Natural killer cell treated with Interleukin-12 subunit alpha and Interleukin-12 subunit beta and Interleukin-15 and Interleukin-18, amount 100 ng/mL, for 72 hours (primary cell): ENCODE data around the gene KLHL2. TPM values are rescaled to one million over a fixed set of nuclear protein-coding genes. Genes with fewer than 3 reads are reported as not detected.
A peak's percentile ranks its signal among the peaks of the same experiment; 100 is the strongest.
"Not testable (repeated sequence)": the region's sequence is repeated elsewhere in the genome, so short reads cannot be mapped to it uniquely, and the experiment has no call there.

Experiments used
- ATAC-seq, 2 donors: fragments of 150-1000 bp; cut with Tn5 transposase in 1 of 2; sonication (Bioruptor Pico), chemical (Tn5 transposase) in 1 of 2; 2 replicates each; pipeline ENCODE4 v1.10.0; 2021
- DNase-seq: peaks from one replicate; pipeline ENCODE4 v3.0.0; 2022; ENCODE audit warnings: low spot score
- H3K27ac Mint-ChIP-seq, 2 donors: 1 replicate in 1 of 2; 2 replicates in 1 of 2; pipeline ENCODE4 v1.8.0; 2022; ENCODE audit warnings: mixed read lengths in 2 of 2, mild to moderate bottlenecking in 1 of 2, moderate library complexity in 1 of 2
- H3K27me3 Mint-ChIP-seq, 2 donors: 1 replicate in 1 of 2; 2 replicates in 1 of 2; pipeline ENCODE4 v1.8.0; 2022; ENCODE audit warnings: mixed read lengths in 2 of 2
- H3K36me3 Mint-ChIP-seq: one replicate; pipeline ENCODE4 v1.8.0; 2022; ENCODE audit warnings: mixed read lengths
- H3K4me1 Mint-ChIP-seq, 2 donors: 1 replicate in 1 of 2; 2 replicates in 1 of 2; pipeline ENCODE4 v1.8.0; 2022; ENCODE audit warnings: low read depth in 2 of 2, mixed read lengths in 2 of 2, mild to moderate bottlenecking in 1 of 2
- H3K4me3 Mint-ChIP-seq: one replicate; pipeline ENCODE4 v1.8.0; 2022; ENCODE audit warnings: mixed read lengths
- H3K9me3 Mint-ChIP-seq: 2 replicates; pipeline ENCODE4 v1.8.0; 2022; ENCODE audit warnings: mixed read lengths
- total RNA-seq, 2 donors: library from RNA; stranded (reverse); gene quantifications; one replicate each; pipeline ENCODE4 v1.2.3, GENCODE V29; 2022

Gene KLHL2
- total RNA-seq, 2 donors from 2014 or later: 53.7 to 80.1 TPM

GRCh38 chr4:165209796-165210195 lies 2.4 kb downstream of the KLHL2 start:
- H3K27me3 Mint-ChIP-seq: no peaks in the 10 kb centered on the region
- peak overlapping the region; percentile 5 for H3K4me3 Mint-ChIP-seq
- H3K36me3 Mint-ChIP-seq: peaks cover 8% of the 10 kb centered on the region
- peaks cover 3% of the 10 kb centered on the region for H3K9me3 Mint-ChIP-seq
- peaks cover 55 to 61% of the 10 kb centered on the region in 2 donors for H3K4me1 Mint-ChIP-seq
- DNase-seq (no peak), ATAC-seq (no peak)
- no peak overlapping the region for H3K27ac Mint-ChIP-seq

DNA sequence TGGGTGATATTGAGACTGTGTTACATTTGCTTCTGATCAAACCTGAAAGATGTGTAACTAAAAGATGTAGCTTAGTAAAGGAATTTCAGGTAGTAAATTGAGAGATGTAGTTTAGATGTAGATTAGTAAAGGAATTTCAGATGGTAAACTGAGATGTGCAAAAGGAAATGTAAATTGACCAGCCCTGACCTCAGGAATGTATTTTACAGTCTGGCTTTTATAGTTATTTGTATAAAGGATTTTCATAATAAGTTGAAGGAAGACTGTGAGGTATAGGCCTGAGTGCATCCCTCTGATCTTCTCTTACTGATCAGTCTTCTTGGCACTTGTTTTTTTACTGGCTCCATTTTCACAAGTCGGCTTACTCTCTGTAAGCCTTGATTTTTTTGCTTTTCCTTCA lies 3.2 kb downstream of the KLHL2 start:
- DNase-seq (no peak), ATAC-seq (no peak)
- H3K9me3 Mint-ChIP-seq: peaks cover 3% of the 10 kb centered on the region
- peak overlapping the region in 1 of 2 donors; percentile 38 for H3K27ac Mint-ChIP-seq
- H3K4me1 Mint-ChIP-seq: peaks cover 53 to 60% of the 10 kb centered on the region in 2 donors
- H3K4me3 Mint-ChIP-seq: peak overlapping the region; percentile 5
- H3K27me3 Mint-ChIP-seq: no peaks in the 10 kb centered on the region
- H3K36me3 Mint-ChIP-seq: peaks cover 8% of the 10 kb centered on the region

DNA sequence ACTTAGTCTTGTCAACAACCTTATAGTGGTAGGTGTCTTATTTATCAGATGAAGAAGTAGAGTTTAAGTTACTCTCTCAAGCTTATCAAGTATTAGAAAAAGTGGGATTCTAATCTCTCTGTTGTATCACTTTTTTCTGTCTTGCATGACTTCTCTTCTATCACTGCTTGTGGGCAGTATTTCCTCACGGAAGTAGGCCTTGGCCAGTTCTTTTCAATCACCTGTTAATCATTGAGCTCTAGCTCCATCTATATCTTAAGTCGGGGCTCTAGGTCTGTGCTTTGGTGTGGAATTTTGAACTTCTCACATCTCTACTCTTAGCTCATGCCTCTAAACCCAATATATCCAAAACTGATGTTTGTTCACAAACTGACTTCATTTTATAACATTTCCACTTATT lies 5.3 kb downstream of the KLHL2 start:
- not testable (repeated sequence) for DNase-seq, H3K4me3 Mint-ChIP-seq, H3K36me3 Mint-ChIP-seq, H3K27me3 Mint-ChIP-seq, ATAC-seq, H3K9me3 Mint-ChIP-seq
- Mint-ChIP-seq H3K27ac (peak overlapping the region; percentile 10 to 40), H3K4me1 (peaks cover 61 to 63% of the 10 kb centered on the region in 2 donors)

DNA sequence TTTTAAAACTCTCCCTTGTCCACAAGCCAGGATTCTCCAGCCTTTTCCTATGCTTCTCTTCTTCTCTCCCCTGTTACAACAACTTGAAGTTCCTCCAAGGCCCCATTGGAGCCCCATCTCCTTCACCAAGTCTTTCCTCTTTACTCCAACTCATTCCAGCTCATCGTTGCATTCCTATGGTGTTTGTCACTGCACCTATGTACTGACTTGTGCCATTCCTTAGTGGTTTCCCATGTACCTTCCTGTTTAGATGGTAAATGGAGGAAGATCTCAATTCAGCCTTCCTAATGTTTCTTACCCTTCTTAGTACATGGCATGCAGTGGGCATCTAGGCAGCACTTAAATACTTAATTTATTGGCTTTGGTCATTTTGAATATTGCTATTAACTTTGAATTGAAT lies 6.0 kb downstream of the KLHL2 start:
- peak overlapping the region; percentile 10 to 40 for H3K27ac Mint-ChIP-seq
- not testable (repeated sequence) for H3K9me3 Mint-ChIP-seq, ATAC-seq, H3K27me3 Mint-ChIP-seq, DNase-seq
- peak overlapping the region; percentile 10 for H3K4me3 Mint-ChIP-seq
- H3K4me1 Mint-ChIP-seq: peaks cover 66 to 71% of the 10 kb centered on the region in 2 donors
- H3K36me3 Mint-ChIP-seq: peaks cover 15% of the 10 kb centered on the region

GRCh38 chr4:165213991-165214709 lies 6.8 kb downstream of the KLHL2 start:
- H3K4me3 Mint-ChIP-seq: peak overlapping the region; percentile 9
- DNase-seq, ATAC-seq, H3K9me3 Mint-ChIP-seq, H3K27me3 Mint-ChIP-seq: not testable (repeated sequence)
- H3K4me1 Mint-ChIP-seq: peaks cover 63 to 68% of the 10 kb centered on the region in 2 donors
- H3K36me3 Mint-ChIP-seq: peaks cover 18% of the 10 kb centered on the region
- H3K27ac Mint-ChIP-seq: peak overlapping the region; percentile 79 to 89

- not testable (repeated sequence) for H3K27me3 Mint-ChIP-seq, H3K9me3 Mint-ChIP-seq
- H3K4me3 Mint-ChIP-seq: peak overlapping the region; percentile 61
These were observed 7.8 kb downstream of the KLHL2 start for GRCh38 chr4:165215034-165215751.

GRCh38 chr4:165215761-165216487 lies 8.6 kb downstream of the KLHL2 start:
- Mint-ChIP-seq H3K4me1 (peaks cover 54 to 55% of the 10 kb centered on the region in 2 donors), H3K27ac (peak overlapping the region; percentile 79 to 89), H3K36me3 (peaks cover 20% of the 10 kb centered on the region), H3K4me3 (peak overlapping the region; percentile 61)
- not testable (repeated sequence) for ATAC-seq, DNase-seq, H3K27me3 Mint-ChIP-seq, H3K9me3 Mint-ChIP-seq

More at GRCh38 chr4:165215034-165215751, 7.8 kb downstream of the KLHL2 start:
- DNase-seq (peak; percentile 62), ATAC-seq (peak; percentile 89 to 90)
- peaks cover 18% of the 10 kb centered on the region for H3K36me3 Mint-ChIP-seq
- peak overlapping the region; percentile 79 to 89 for H3K27ac Mint-ChIP-seq
- peaks cover 59 to 62% of the 10 kb centered on the region in 2 donors for H3K4me1 Mint-ChIP-seq

- peak overlapping the region; percentile 24 to 89 for H3K27ac Mint-ChIP-seq
- H3K27me3 Mint-ChIP-seq: no peaks in the 10 kb centered on the region
- peaks cover 24% of the 10 kb centered on the region for H3K36me3 Mint-ChIP-seq
These were observed 10.0 kb downstream of the KLHL2 start for GRCh38 chr4:165217325-165217724.

DNA sequence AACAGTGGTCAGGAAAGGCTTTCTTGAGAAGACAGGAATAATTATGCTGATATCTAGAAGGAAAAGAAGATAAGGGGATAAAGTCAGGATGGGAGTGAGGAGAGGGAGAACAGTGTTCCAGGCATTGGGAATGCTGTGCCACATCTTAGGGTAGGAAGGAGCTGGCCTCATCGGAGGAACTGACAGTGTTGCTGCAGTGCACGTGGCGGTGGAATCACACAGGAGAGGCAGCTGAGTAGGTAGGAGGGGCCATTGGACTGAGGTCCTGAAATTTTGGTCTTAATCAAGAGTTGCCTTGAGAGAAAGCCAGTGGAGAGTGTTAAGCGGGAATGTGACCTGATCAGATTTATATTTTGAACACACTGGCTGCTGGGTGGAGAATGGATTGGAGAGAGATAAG lies 13.9 kb downstream of the KLHL2 start:
- peak overlapping the region; percentile 47 for H3K4me3 Mint-ChIP-seq
- H3K27ac Mint-ChIP-seq: peak overlapping the region; percentile 93 to 96
- not testable (repeated sequence) for ATAC-seq, DNase-seq, H3K9me3 Mint-ChIP-seq, H3K27me3 Mint-ChIP-seq
- peaks cover 48 to 50% of the 10 kb centered on the region in 2 donors for H3K4me1 Mint-ChIP-seq
- peaks cover 24% of the 10 kb centered on the region for H3K36me3 Mint-ChIP-seq

More at GRCh38 chr4:165217325-165217724, 10.0 kb downstream of the KLHL2 start:
- Mint-ChIP-seq H3K4me3 (no peak overlapping the region), H3K4me1 (peaks cover 60 to 61% of the 10 kb centered on the region in 2 donors), H3K9me3 (peaks cover 3% of the 10 kb centered on the region)
- DNase-seq (no peak), ATAC-seq (no peak)

GRCh38 chr4:165221993-165222650 lies 14.8 kb downstream of the KLHL2 start:
- ATAC-seq: peak; percentile 24 to 49
- H3K27me3 Mint-ChIP-seq, DNase-seq, H3K9me3 Mint-ChIP-seq: not testable (repeated sequence)
- Mint-ChIP-seq H3K36me3 (peaks cover 24% of the 10 kb centered on the region), H3K4me1 (peaks cover 41 to 43% of the 10 kb centered on the region in 2 donors), H3K4me3 (peak overlapping the region; percentile 82), H3K27ac (peak overlapping the region; percentile 93 to 96)

DNA sequence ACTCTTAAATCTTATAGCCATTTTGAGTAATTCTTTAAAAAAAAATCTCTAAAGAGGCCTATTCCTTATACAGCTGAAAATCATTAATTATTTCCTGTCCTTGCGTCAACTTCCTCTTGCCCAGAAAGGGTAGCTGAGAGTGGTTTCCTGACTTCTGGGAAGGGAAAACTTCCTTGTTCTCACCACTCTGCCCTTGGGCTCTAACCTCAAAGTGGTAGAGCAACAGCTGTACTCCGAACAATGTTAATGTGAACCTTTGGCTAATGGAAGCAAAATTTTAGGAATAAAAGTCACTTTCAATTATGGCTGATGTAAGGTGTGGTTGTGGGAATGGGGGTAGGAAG lies 15.3 kb downstream of the KLHL2 start:
- Mint-ChIP-seq H3K27ac (peak overlapping the region; percentile 93 to 96), H3K4me3 (peak overlapping the region; percentile 82), H3K4me1 (peaks cover 38 to 41% of the 10 kb centered on the region in 2 donors), H3K27me3 (no peaks in the 10 kb centered on the region), H3K36me3 (peaks cover 28% of the 10 kb centered on the region), H3K9me3 (no peaks in the 10 kb centered on the region)
- DNase-seq: no peak
- peak; percentile 71 to 80 for ATAC-seq

GRCh38 chr4:165227401-165227800 lies 20.0 kb downstream of the KLHL2 start:
- H3K36me3 Mint-ChIP-seq: peaks cover 28% of the 10 kb centered on the region
- H3K27me3 Mint-ChIP-seq, H3K27ac Mint-ChIP-seq, H3K9me3 Mint-ChIP-seq, ATAC-seq, DNase-seq, H3K4me3 Mint-ChIP-seq: not testable (repeated sequence)
- H3K4me1 Mint-ChIP-seq: peaks cover 18 to 20% of the 10 kb centered on the region in 2 donors

DNA sequence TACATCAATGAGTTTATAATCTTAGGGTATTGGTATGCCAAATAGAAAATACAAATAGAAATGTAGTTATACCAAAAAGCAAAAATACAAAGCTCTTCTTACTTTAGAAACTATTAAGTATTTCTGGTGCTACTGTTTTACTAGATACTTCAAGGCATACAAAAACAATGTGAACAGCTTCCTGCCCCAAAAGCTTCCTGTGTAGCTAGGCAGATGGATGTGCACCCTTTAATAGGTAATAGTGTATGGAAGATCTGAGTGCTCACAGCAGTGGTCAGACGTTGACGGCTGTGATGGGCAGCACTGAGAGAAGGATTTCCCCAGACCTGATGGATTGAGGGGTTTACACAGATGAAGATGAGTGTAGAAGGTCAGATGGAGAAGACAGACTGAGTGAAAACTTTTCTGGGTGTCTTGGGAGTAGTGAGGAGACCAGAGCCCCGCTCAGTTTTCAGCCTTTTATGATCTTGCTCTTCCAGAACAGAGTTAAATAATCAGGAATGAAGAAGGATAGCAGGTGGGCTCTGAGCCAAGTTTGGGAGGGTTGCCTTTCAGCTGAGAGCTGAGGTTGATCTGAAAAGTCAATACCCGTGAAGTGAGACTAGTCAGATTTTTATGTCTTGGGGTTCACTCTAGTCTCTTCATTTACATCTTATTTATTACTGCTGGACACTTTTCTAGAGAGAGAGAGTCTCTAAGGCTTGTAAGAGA lies 22.3 kb downstream of the KLHL2 start:
- not testable (repeated sequence) for H3K9me3 Mint-ChIP-seq, ATAC-seq, H3K4me3 Mint-ChIP-seq, DNase-seq, H3K27me3 Mint-ChIP-seq
- H3K4me1 Mint-ChIP-seq: peaks cover 18 to 21% of the 10 kb centered on the region in 2 donors
- peak overlapping the region in 1 of 2 donors; percentile 79 for H3K27ac Mint-ChIP-seq
- peaks cover 20% of the 10 kb centered on the region for H3K36me3 Mint-ChIP-seq
